Upper lobe of left lung (tissue), 6 donors: Measurements from ENCODE around the gene VCX3A. TPM values are rescaled to one million over a fixed set of nuclear protein-coding genes. Genes with fewer than 3 reads are reported as not detected.
"Not testable (repeated sequence)": the region's sequence is repeated elsewhere in the genome, so short reads cannot be mapped to it uniquely, and the experiment has no call there.

Experiments
- ATAC-seq, 2 donors: fragments of 200-7000 bp; cut with Tn5 transposase; one replicate each; pipeline ENCODE4 v1.9.1; 2022; ENCODE audit warnings: mild to moderate bottlenecking in 2 of 2, moderate library complexity in 2 of 2; ENCODE audit not compliant: low FRiP score in 2 of 2
- DNase-seq, 2 donors: peaks; one replicate each; pipeline ENCODE4 v3.0.0-alpha.2; 2019 to 2020
- H3K27ac ChIP-seq, 4 donors: fragments of 200-600 bp; sonication (generic); one replicate each; pipeline ENCODE4 v1.5.1; 2016 to 2019
- H3K27me3 ChIP-seq, 4 donors: fragments of 200-600 bp; sonication (generic); one replicate each; pipeline ENCODE4 v1.5.1; 2017 to 2019
- H3K36me3 ChIP-seq, 4 donors: fragments of 200-600 bp; sonication (generic); one replicate each; pipeline ENCODE4 v1.5.1; 2016 to 2019
- H3K4me1 ChIP-seq, 4 donors: fragments of 200-600 bp; sonication (generic); one replicate each; pipeline ENCODE4 v1.5.1; 2018 to 2019
- H3K4me3 ChIP-seq, 4 donors: fragments of 200-600 bp; sonication (generic); one replicate each; pipeline ENCODE4 v1.5.1; 2017 to 2019; ENCODE audit warnings: mild to moderate bottlenecking in 2 of 4, moderate library complexity in 1 of 4
- H3K9me3 ChIP-seq, 4 donors: fragments of 200-600 bp; sonication (generic); one replicate each; pipeline ENCODE4 v1.5.1; 2018 to 2019
- EP300 ChIP-seq, 4 donors: sonication (generic); formaldehyde crosslinking; IDR thresholded peaks; one replicate each; pipeline ENCODE4 v1.5.1; 2017; ENCODE audit warnings: antibody characterized with exemption in 4 of 4, control low read depth in 2 of 4
- POLR2A ChIP-seq, 4 donors: fragments of 450-650 bp; IDR thresholded peaks; one replicate each; pipeline ENCODE4 v1.5.1; 2016 to 2017; ENCODE audit warnings: antibody characterized with exemption in 4 of 4, mild to moderate bottlenecking in 2 of 4
- POLR2AphosphoS5 ChIP-seq, 2 donors: sonication (generic); formaldehyde crosslinking; IDR thresholded peaks; one replicate each; pipeline ENCODE4 v1.5.1; 2017; ENCODE audit warnings: antibody characterized with exemption in 2 of 2
- WGBS, 2 donors: methylation state at CpG; one replicate each; pipeline ENCODE4 v1.1.5; 2017 to 2018; 5-methylcytosine and 5-hydroxymethylcytosine counted together
- total RNA-seq, 6 donors: library from RNA; depleted of rRNA in 4 of 6; stranded (reverse); fragments of >200 nt in 4 of 6; gene quantifications; one replicate each; pipeline versions ENCODE4 v1.1.0 to v1.2.1, GENCODE V29; 2016 to 2021
- TF ChIP-seq, protein P1 (sequence below), 6 experiments: fragments of 450-650 bp in 4 of 6; fragments of 200-600 bp in 2 of 6; sonication (generic) in 2 of 6; IDR thresholded peaks; one replicate each; pipeline ENCODE4 v1.5.1; 2016 to 2019; ENCODE audit warnings: antibody characterized with exemption in 6 of 6
- donor health status: DM: no; HTN: no; CAD: no; lungs with moderate emphysema.
- donor health status: DM: no; HTN: yes; CAD: no; lungs with severe emphysema.

The VCX3A gene
- not detected for total RNA-seq

GRCh38 chrX:6535018-6535417, at the start of gene VCX3A:
VCX3A (minus strand) TSS chrX:6535118; CDS start chrX:6534497, 621 bp downstream.
- H3K4me3 ChIP-seq, ATAC-seq, H3K9me3 ChIP-seq, H3K27me3 ChIP-seq, H3K27ac ChIP-seq, H3K36me3 ChIP-seq, DNase-seq, H3K4me1 ChIP-seq: not testable (repeated sequence)
- 78 to 80% methylated on average over 1 of the region's 1 CpG for WGBS, 2 donors

- Histone ChIP-seq H3K4me3 (no peak overlapping the region), H3K27ac (no peak overlapping the region), H3K36me3 (no peaks in the 10 kb centered on the region), H3K9me3 (no peaks in the 10 kb centered on the region), H3K4me1 (no peaks in the 10 kb centered on the region), H3K27me3 (no peaks in the 10 kb centered on the region)
- ATAC-seq (no peak), DNase-seq (no peak)
- no peak for TF ChIP-seq POLR2A (IDR thresholded peaks at IDR 0.05)
- TF ChIP-seq EP300 (IDR thresholded peaks at IDR 0.05) = no peak
- no peak for TF ChIP-seq POLR2AphosphoS5 (IDR thresholded peaks at IDR 0.05)
- TF ChIP-seq, protein P1, sequence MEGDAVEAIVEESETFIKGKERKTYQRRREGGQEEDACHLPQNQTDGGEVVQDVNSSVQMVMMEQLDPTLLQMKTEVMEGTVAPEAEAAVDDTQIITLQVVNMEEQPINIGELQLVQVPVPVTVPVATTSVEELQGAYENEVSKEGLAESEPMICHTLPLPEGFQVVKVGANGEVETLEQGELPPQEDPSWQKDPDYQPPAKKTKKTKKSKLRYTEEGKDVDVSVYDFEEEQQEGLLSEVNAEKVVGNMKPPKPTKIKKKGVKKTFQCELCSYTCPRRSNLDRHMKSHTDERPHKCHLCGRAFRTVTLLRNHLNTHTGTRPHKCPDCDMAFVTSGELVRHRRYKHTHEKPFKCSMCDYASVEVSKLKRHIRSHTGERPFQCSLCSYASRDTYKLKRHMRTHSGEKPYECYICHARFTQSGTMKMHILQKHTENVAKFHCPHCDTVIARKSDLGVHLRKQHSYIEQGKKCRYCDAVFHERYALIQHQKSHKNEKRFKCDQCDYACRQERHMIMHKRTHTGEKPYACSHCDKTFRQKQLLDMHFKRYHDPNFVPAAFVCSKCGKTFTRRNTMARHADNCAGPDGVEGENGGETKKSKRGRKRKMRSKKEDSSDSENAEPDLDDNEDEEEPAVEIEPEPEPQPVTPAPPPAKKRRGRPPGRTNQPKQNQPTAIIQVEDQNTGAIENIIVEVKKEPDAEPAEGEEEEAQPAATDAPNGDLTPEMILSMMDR (IDR thresholded peaks at IDR 0.05) = no peak
- 71 to 74% methylated on average over 5 of the region's 5 CpGs for WGBS, 2 donors
These were observed 39.8 kb upstream of the VCX3A start for GRCh38 chrX:6574762-6575161.

DNA sequence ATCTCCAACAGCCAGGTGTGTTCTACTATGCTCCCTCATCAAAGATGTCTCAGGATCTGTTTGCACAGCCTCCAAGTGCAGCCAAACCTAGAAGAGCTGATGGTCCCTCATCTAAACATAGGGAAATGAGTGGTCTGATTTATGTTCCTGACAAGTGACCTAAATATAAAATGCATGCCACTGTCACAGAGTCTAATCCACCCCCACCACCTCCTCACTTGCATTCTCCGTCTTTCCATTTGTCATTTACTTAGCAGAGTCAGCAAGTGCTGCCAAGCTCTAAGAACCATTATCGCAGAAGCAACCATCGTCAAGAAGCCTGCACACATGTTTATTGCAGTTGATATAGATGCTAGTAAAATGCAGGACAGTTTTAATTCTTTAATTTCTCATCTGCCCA, 33.1 kb upstream of the VCX3A start:
- Histone ChIP-seq H3K9me3 (no peaks in the 10 kb centered on the region), H3K27me3 (no peaks in the 10 kb centered on the region), H3K4me3 (no peak overlapping the region), H3K4me1 (no peaks in the 10 kb centered on the region), H3K36me3 (no peaks in the 10 kb centered on the region), H3K27ac (no peak overlapping the region)
- TF ChIP-seq POLR2AphosphoS5 (IDR thresholded peaks at IDR 0.05) = no peak
- TF ChIP-seq POLR2A (IDR thresholded peaks at IDR 0.05) = no peak
- TF ChIP-seq, protein P1 (IDR thresholded peaks at IDR 0.05) = no peak
- TF ChIP-seq EP300 (IDR thresholded peaks at IDR 0.05) = no peak
- DNase-seq = no peak
- WGBS, 2 donors = 74 to 78% methylated on average over 2 to 3 of the region's 3 CpGs
- ATAC-seq = no peak

- H3K9me3 ChIP-seq = no peaks in the 10 kb centered on the region
- no peaks in the 10 kb centered on the region for H3K36me3 ChIP-seq
- DNase-seq (no peak), ATAC-seq (no peak)
- WGBS, 2 donors = 79 to 88% methylated on average over 5 of the region's 5 CpGs
- no peak overlapping the region for H3K27ac ChIP-seq
- H3K4me1 ChIP-seq = no peaks in the 10 kb centered on the region
- TF ChIP-seq POLR2A (IDR thresholded peaks at IDR 0.05) (no peak), EP300 (IDR thresholded peaks at IDR 0.05) (no peak)
- no peak overlapping the region for H3K4me3 ChIP-seq
- no peaks in the 10 kb centered on the region for H3K27me3 ChIP-seq
These were observed 24.1 kb upstream of the VCX3A start for GRCh38 chrX:6558979-6559378.

DNA sequence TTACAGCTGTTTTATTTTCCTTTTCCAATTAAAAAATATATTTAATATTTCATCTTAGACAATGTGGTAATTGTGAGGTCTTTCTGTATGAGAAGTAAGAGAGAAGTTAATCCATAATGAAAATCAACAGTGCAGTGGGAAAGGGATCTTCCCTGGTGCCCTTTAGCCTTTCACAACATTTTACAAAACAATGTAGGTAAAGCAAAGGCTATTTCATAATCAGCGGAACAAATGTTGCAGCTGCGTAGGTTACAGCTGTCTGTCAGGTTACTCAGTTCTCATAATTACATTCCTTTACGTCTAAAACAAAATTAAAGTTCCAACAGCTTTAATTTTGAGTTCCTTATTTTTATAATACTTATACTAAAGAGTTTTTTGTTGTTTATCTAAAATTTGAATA, 22.8 kb upstream of the VCX3A start:
- Histone ChIP-seq H3K27ac (no peak overlapping the region), H3K27me3 (no peaks in the 10 kb centered on the region), H3K9me3 (no peaks in the 10 kb centered on the region), H3K36me3 (no peaks in the 10 kb centered on the region), H3K4me3 (no peak overlapping the region), H3K4me1 (no peaks in the 10 kb centered on the region)
- 88 to 92% methylated on average over 3 of the region's 3 CpGs for WGBS, 2 donors
- ATAC-seq = no peak
- TF ChIP-seq POLR2A (IDR thresholded peaks at IDR 0.05) = no peak
- no peak for TF ChIP-seq EP300 (IDR thresholded peaks at IDR 0.05)
- no peak for TF ChIP-seq POLR2AphosphoS5 (IDR thresholded peaks at IDR 0.05)
- TF ChIP-seq, protein P1 (IDR thresholded peaks at IDR 0.05) = no peak
- no peak for DNase-seq

GRCh38 chrX:6550999-6551398, 16.1 kb upstream of the VCX3A start:
- Histone ChIP-seq H3K4me3 (no peak overlapping the region), H3K27me3 (no peaks in the 10 kb centered on the region), H3K27ac (no peak overlapping the region), H3K9me3 (no peaks in the 10 kb centered on the region), H3K36me3 (no peaks in the 10 kb centered on the region), H3K4me1 (no peaks in the 10 kb centered on the region)
- ATAC-seq (no peak), DNase-seq (no peak)
- TF ChIP-seq, protein P1 (IDR thresholded peaks at IDR 0.05) = no peak
- TF ChIP-seq EP300 (IDR thresholded peaks at IDR 0.05) = no peak
- no peak for TF ChIP-seq POLR2A (IDR thresholded peaks at IDR 0.05)
- TF ChIP-seq POLR2AphosphoS5 (IDR thresholded peaks at IDR 0.05) = no peak
- 76 to 80% methylated on average over 8 of the region's 8 CpGs for WGBS, 2 donors
